ENCODE data around the gene ADSS1.

ADSS1 gene

DNA sequence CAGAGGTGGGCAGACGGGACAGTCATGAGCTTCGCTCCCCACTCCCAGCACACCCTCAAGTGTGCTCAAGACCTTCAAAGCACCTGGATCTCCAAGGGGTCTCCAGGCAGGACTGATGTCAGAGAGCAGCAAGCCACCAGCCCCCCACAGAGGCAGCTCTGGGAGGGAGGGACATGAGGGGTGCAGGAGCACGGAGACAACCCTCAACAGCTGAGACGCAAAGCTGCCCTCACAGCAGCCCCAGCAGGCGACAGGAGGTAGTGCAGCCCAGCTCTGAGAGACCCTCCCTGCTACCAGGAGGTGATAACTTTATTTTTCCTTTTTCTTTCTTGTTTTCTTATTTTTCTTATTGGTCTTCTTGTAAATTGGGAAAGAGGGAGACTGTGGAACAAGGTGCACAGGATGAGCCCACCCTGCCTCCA, 46.8 kb downstream of the ADSS1 start:
- DNase-seq: no peak

DNA sequence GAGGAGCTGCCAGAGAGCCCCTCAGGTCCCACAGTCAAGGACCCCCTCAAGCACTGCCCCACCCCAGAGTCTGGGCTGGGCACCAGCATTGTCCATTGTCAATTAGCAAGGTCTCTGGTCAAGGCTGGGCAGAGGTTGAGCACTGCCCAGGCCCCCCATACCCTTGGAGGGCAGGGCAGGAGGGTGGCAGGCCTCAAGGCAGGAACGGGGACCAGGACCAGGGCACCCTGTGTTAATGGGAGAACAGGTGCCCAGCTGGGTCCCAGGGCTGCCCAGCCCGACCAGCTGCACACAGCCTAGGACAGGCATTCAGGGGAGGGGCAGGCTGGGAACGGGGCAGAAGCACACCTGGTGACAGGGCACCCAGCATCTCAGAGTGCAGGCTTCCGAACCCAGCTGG, 47.3 kb downstream of the ADSS1 start:
- no peak for DNase-seq

DNA sequence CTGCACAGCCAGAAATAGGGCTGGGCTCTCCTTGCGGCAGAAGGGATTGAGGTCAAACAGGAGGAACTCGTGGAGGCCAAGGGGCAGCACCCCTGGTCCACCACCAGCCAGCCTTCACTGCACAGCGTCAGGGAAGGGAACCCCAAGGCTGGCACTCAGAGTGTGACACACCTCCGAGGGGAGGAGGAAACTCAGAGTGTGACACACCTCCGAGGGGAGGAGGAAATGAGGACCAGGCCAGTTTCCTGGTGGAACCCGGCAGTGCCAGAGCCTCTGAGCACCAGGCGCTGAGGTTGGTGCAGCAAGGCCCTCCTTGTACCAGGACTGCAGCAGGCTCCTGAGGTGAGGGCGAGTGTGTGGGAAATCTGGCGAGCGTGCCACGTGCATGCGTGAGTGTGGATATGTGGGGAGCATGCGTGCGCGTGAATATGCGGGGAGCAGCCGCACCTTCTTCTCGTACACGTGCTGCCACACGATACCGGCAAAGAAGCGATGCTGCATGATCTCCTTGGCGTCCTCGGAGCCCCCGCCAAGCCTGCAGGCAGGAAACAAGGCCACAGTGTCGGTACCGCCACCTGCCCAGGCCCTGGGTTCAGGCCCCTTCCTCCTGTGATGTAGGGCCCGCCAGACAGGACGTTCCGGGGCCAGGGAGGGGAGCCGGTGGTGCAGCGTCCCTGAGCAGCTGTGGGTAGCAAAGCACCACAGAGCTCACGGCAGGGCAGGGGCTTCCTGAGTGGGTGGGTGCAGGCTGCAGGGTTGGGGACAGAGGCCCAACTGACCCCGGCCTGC, 48.1 kb downstream of the ADSS1 start:
- DNase-seq: no peak

DNA sequence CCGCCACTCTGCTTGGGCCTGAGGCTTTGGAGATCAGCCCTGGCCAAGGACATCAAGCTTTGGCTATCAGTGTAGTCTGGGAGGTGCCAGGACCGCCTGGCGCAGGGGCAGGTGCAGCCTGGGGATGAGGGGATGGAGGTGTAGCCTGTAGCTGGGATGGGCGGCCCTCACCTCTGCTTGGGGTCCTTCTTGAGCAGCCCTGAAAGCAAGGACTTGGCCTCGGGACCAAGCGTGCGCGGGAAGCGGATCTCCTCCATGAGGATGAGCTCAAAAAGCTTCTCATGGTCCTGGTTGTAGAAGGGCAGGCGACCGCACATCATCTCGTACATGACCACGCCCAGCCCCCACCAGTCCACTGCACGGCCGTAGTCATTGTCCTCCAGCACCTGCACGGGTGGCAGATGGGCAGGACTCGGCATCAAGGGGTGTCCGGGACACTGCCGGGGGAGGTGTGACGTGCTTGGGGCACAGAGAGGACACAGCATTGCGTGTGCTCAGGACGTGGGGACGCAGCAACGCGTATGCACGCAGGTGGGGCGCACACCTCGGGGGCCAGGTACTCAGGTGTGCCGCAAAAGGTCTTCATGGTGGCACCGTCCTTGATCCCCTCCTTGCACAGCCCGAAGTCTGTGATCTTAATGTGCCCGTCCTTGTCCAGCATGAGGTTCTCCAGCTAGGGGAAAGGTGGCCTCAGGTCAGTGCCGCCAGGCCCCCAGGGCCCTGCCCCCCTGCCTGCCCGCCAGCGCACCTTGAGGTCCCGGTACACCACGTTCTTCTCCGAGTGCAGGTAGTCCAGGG, 48.9 kb downstream of the ADSS1 start:
- no peak for DNase-seq

DNA sequence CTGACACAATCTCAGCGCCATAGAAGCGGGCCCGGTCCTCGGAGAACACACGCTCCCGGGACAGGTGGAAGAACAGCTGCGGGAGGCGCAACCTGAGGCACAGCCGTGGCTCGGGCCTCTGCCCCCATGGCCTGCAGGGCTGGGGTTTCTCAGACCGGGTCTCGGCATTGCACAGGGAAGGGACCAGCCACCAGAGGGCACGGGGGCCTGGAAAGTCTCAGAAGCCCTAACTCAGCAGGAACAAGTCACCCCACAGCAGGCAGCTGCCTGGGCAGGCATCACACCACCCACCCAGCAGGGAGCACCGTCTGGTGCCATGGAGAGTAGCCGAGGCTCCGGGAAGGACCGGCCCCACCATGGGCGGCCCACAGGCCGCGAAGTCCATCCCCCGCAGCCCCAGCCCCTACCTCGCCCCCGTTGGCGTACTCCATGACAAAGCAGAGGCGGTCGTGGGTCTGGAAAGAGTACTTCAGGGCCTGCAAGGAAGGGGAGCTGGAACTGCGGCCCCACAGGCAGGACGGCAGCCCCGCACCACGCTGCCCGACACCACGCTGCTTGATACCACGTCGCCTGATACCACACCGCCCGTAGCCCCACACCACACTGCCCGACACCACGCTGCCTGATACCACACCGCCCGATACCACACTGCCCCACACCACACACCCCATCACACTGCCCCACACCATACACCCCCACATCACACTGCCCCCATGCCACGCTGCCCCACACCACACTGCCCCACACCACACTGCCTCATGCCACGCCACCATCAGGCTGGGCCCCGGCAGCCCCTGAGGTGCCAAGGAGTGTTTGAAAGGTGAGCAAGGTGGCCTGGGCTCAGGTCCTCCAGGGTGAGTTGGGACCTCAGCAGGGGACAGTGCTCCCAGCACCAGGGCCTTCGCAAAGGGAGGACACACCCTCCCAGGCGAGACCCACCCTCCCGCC, 49.8 kb downstream of the ADSS1 start:
- no peak for DNase-seq

DNA sequence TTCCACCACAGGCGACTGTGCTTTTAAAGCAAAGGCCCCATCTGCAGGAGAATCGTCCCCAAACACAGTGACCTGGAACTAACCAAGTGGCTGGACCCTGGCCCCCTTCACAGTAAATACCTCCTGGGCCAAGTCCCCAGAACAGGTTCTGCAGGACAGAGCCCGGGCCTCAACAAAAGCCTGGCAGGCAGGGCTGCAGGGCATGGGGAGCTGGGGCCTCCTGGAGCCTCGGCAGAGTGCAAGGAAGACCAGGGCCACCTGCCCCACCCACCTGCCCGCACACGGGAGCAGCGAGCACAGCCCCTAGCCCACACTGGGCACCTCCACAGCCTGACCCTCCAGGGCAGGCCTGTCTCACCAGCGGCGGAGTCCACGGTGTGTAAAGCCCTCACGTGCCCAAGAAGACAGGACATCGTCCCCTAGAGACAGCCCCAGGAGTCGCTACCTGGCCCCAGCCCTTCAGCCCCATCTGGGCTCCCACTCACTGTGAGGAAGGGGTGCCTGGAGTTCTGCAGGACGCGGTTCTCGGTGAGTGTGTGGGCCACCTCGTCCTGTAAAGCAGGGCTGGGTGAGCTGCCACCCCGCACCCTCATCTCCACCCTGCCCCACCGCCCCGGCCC, 50.5 kb downstream of the ADSS1 start:
- no peak for DNase-seq

DNA sequence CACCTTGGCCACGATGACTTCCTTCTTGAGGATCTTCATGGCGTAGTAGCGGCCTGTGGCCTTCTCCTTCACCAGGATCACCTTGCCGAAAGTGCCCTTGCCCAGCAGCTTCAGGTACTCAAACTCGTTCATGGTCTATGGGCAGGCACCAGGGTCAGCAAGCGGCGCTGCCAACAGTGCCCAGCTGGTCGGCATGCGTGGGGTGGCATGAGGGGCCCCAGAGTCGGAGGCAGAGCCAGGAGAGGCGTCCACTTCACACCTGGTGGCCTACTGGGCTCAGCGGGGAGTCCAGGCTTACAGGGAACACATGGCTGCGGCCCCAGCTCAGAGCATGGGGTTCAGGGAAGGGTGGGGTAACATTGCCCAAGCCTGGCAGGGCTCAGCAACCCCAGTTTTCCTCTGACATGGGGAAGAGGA, 51.1 kb downstream of the ADSS1 start:
- no peak for DNase-seq

DNA sequence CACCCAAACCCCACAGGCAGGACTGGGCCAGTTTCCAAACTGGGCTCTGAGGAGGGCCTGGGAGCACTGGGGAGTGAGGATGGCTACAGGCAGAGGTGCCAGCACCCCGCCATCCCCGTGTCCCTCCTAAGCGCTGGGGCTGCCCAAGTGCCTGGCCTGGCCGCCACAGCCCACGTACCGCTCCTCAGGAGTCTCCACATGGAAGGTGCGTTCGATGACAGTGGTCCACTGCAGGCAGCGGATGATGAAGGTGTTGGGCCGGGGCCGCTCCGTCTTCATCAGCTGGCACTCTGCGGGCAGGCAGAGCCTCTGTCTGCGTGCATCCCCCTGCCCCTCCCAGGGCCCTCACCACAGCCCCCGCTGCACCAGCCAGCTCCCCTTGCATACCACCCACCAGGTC, 52.5 kb downstream of the ADSS1 start:
- DNase-seq: no peak

DNA sequence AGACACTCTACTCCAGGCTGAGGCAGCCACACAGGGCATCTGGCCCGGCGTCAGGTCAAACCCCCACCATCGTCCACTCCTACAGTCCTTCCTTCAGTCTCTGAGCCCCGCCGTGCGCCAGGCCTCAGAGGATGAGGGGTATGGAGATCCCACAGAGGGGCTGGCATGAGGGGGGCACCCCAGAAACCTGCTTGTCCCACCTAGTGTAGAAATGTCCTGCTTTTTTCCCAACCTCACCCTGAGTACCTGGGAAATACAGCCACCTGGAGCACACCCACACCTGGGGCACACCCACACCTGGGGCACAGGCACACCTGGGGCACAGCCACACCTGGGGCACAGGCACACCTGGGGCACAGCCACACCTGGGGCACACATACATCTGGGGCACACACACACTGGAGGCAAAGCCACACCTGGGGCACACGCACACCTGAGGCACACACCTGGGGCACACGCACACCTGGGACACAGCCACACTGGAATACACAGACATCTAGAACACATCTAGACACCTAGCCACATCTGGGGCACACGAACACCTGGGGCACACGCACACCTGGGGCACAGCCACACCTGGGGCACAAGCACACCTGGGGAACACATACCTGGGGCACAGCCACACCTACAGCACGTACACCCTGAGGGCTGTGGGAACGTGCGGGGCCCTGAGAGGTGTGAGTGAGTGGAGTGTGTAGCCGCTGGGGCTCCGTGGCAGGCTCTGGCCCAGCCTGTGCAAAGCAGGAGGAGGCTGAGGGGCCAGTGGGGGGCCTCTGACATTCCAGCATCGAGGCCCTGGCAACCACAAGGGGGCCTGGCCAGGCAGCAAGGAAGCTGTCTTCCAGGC, 53.2 kb downstream of the ADSS1 start:
- DNase-seq: no peak

DNA sequence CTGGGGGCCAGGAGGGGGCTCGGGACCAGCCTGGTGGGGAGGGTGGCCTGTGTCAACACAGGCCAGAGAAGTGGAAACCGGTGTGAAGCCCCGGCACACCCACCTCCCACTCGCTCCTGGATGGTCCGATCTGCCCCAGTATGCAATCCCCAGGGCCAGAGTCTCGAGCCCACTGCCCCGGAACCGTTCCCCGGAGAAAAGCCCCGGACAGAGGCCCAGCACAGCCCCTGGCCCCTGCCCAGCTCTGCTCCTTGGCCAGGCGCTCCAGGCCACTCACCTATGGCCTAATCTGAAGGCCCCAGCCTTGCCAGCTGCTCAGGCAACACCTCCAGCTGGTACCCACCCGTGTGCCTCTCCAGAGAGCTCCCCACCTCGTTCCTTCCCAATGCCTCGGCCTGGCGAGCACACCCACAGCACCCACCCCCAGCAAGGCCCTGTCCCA, 53.8 kb downstream of the ADSS1 start:
- DNase-seq: no peak

DNA sequence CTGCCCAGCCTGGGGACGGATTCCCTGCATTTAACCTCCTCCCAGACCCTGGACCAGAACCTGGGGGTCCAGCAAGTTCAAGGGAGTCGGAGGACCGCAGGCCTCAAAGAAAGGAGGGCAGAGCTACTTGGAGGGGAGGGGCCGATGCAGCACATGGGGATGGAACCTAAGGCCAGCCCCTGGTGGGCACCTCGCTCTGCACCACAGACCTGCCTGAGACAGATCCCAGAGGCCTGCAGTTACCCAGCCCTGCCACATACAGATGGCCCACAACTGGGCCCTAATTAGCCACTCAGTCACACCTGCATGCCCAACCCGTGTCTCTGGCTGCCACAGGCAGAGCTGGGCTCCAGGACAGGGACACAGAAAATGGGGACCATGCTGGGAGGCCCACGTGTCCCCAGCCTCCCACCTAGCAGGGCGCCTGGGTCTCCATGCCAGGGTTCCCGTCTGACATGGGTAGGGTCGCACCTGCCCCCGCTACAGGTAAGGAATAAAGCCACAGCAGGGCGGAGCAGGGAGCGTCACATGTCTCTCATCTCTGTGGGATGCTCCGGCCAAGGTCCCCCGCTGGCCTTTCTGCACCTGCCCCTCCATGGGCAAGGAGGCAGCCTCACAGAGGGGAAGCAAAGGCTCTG, 54.8 kb downstream of the ADSS1 start:
- DNase-seq: no peak

DNA sequence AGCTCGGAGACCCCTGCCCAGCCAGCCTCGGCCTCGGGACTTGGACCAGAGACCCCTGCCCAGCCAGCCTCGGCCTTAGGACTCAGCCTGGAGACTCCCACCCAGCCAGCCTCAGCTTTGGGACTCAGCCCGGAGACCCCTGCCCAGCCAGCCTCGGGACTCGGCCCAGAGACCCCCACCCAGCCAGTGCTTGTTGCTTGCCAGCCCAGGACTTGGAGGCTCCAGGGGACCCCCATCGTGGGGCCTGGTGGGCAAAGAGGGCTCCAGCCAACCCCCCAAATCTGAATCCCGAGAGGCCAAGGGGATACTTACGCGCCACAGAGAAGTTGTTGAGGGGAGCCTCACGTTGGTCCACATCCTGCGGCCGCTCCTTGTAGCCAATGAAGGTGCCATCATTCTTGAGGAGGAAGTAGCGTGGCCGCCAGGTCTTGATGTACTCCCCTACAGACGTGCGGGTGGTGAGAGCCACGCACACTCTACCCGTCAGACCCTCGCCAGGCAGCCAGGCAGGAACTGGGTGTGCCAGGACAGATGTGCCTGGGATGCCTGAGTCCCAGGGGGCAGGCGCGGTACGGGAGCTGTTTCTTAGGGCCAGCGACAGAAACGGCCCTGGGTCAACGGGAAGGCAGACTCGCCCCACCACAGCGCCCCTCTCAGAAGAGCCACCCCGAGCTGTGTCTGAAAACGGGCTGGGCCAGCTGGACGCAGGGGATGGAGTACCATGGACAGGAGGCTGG, 55.9 kb downstream of the ADSS1 start:
- DNase-seq: no peak

DNA sequence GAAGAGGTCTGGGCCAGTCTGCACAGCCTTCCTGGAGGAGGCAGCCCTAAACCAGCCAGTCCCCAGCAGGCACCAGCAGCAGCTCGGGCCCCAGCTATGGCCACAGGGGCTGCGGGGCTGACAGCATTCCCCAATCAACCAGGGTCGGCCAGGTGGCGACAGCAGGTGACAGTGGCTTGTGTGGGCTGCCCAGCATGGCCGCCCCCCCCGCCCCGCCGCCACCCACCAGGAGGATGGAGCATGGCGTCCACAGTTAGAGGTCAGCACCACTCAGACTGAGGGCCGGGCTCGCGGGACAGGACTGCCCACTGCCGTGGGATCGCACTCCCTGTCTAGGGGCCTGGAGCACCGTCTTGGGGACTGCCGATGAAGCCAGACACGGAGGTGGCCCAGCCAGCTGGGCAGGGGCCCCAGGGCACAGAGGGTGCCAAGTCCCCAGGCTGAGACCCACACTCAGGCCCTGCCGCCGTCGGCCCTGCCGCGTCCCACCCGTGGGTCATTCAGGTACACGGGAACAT, 56.5 kb downstream of the ADSS1 start:
- DNase-seq: no peak

DNA sequence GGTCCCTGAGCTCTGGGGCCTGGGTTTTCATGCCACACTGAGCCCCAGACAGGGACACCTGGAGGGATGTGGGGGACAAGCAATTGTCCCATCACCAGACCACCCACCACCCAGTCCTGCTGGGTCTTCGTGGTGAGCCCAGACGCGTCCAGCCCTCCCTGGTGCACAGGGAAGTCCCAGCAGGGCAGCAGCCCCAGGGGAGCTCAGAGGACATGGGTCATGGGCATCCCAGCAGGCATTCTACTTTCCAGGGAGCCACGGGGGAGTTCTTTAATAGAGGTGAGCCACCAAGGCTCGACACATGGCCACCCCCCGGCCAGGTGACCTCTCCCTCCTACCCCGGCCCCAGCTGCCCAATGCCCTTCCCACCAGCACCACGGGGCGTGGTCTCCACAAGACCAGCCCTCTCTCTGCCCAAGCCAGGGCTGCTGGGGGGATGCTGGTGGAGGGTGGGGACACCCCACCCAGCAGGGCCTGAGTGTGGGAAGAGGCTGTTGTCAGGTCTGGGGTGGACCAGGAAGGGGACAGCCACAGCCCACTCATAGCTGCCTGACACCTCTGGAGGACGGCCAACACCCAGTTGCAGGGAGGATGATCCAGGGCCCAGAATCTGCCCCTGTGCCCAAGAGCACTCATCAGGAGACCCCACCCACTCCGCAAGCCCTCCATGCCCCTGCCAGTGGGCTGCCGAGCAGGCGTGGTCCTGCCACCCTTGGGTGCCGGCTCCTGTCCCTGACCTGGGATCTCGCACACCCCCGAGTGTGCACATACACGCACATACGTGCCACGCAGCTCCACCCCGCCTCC, 57.4 kb downstream of the ADSS1 start:
- DNase-seq: no peak

DNA sequence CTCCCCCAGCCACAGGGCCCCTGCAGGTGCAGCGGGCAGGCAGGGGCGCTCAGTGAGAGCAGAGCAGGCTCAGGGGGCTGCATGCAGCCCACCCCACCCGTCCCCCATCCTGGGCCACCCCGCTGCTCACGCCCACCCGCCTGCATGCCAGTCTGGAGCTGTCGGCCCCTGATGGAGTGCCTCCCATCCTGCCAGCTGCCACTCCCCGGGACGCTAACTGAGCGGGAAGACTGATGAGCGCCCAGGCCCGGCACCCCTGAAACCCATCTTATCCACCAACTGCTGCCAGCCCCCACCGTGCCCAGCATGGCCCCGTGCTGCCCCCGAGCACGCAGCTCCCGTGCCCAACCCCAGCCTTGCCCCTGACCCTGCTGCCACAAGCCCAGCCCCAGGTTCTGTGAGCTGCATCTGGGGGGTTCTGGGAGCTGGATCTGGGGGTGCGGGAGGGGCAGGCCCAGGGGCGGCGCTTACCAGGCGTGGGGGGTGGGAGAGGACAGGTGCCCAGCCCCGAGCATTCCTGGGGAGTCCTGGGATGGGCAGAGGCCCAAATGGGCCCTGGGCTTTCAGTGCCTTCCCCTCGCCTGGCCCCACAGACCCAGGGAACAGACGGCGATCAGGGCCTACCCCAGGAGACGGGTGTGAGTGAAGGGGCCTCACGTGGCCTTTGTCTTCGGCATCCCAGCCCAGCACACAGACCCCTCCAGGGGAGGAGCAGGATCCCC, 58.2 kb downstream of the ADSS1 start:
- DNase-seq: no peak

DNA sequence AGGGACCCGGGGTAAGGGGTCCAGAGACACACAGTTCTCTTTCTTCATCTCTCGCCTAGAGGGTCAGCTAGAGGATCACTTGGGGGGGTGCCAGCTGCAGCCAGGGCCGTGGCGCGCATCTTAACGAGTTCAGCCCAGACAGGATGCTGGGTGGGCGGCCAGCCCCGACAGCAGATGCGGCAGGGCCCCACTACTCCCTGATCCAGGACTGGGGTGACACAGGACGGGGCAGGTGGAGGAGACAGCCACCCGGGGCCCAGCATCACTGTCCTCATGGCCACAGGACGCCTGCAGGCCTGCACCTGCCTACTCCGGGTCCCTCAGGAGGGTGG, 58.7 kb downstream of the ADSS1 start:
- DNase-seq: no peak

DNA sequence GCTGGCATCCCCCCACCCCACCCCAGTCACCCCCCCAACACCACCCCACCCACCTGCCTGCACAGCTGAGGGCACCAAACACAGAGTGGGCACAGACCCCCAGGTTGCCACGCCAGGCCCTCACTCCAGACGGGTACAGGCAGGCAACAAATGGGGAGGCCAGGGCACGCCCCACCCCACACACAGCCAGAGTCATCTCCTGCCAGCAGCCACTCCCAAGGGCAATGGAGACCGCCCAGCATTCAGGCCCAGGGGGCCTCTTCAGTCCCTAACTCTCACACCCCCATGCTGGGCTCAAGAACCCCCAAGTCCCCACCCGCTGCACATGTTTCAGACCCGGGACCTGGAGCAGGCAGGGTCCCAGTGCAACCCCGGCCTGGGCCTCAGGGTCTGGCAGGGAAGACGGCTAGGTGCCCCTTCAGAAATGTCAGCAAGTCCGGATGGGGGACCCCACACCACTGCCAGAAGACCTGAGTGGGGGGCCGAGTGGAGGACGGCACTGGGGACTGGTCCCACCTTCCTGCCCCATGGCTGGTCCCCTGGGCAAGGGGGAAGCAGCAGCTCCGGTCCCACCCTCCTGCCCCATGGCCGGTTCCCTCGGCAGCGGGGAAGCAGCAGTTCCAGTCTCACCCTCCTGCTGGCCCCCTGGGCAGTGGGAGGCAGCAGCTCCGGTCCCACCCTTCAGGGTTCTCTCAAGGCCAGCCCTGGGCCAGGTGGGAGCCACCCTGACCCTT, 59.6 kb downstream of the ADSS1 start:
- no peak for DNase-seq

DNA sequence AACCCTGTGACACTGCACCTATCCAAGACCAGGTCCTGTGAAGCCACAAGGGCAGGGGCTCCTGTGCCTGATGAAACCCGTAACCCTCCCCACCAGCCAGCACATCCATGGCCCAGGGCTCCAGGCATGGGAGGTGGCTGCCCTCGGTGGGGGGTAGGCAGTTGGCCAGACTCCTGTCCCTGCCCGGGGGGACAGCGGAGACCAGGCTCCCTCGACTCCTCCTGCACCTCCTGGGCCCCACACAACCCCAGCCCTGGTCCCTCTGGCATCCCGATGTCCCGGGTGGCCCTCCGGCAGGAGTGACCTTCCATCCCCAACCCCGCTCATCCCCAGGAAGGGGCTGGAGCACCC, 60.2 kb downstream of the ADSS1 start:
- no peak for DNase-seq
